Activated CD4-positive, alpha-beta memory T cell treated with anti-CD3 and anti-CD28 coated beads, Interleukin-2, amount 10 ng/mL, durations not matched to agents 7 days and 5 days (primary cell): Measurements from ENCODE around the gene TMEM30A. TPM values are rescaled to one million over a fixed set of nuclear protein-coding genes. Genes with fewer than 3 reads are reported as not detected.

ENCODE experiments used
- CTCF ChIA-PET: fragments of 350-600 bp; sonication (Branson Sonifier 250); formaldehyde crosslinking; loops from one replicate; lab custom pipeline; 2021; ENCODE audit warnings: antibody characterized with exemption, inconsistent platforms; lab: Charles Lee
- POLR2A ChIA-PET: fragments of 350-600 bp; sonication (Branson Sonifier 250); formaldehyde crosslinking; loops from one replicate; lab custom pipeline; 2021; ENCODE audit warnings: antibody characterized with exemption; lab: Charles Lee
- DNase-seq: peaks from one replicate; pipeline ENCODE4 v3.0.0-alpha.2; 2020
- H3K27ac Mint-ChIP-seq: one replicate; pipeline ENCODE4 v1.8.0; 2021; ENCODE audit warnings: mild to moderate bottlenecking, mixed read lengths
- H3K27me3 Mint-ChIP-seq: one replicate; pipeline ENCODE4 v1.8.0; 2021; ENCODE audit warnings: mixed read lengths
- H3K36me3 Mint-ChIP-seq: one replicate; pipeline ENCODE4 v1.8.0; 2021; ENCODE audit warnings: low read depth, mixed read lengths
- H3K4me1 Mint-ChIP-seq: one replicate; pipeline ENCODE4 v1.8.0; 2021; ENCODE audit warnings: mixed read lengths
- H3K4me3 Mint-ChIP-seq: one replicate; pipeline ENCODE4 v1.8.0; 2021; ENCODE audit warnings: mild to moderate bottlenecking, mixed read lengths
- H3K9me3 Mint-ChIP-seq: one replicate; pipeline ENCODE4 v1.8.0; 2021; ENCODE audit warnings: mixed read lengths
- total RNA-seq, 2 experiments: library from RNA; stranded (reverse); gene quantifications; one replicate each; pipeline ENCODE4 v1.2.3, GENCODE V29; 2021

TMEM30A gene
- total RNA-seq, 2 experiments from 2014 or later, result 60.1 to 60.4 TPM

GRCh38 chr6:75287424-75287823 lies 2.8 kb upstream of the TMEM30A start:
- Mint-ChIP-seq H3K9me3 (no peaks in the 10 kb centered on the region), H3K4me3 (no peak overlapping the region)
- POLR2A ChIA-PET, result no interaction called here

DNA sequence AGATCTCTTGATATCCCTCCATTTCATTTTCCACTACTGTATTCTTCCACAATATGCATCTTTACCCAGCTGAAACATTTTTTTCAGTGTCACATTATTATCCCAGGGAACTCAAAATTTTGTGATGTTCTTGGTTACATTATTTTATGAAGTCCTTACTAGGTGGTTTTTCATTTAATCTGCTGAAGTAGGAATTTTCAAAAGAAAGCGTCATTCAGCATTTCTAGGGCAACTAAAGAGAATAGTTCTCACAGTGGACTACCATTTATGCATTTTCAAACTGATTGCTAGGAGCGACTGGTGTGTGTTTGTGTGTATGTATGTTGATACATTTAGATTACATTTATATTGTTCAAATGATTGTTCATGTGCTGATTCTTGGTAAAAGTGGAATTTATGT lies 2.4 kb upstream of the TMEM30A start:
- peak overlapping the region; percentile 40 for H3K27ac Mint-ChIP-seq
- H3K4me1 Mint-ChIP-seq, result peaks cover 40% of the 10 kb centered on the region
- peaks cover 19% of the 10 kb centered on the region for H3K36me3 Mint-ChIP-seq
- POLR2A ChIA-PET, result no interaction called here
- no peak for DNase-seq
- no peaks in the 10 kb centered on the region for H3K9me3 Mint-ChIP-seq
- H3K4me3 Mint-ChIP-seq, result no peak overlapping the region
- CTCF ChIA-PET, result no interaction called here
- no peaks in the 10 kb centered on the region for H3K27me3 Mint-ChIP-seq

More at GRCh38 chr6:75287424-75287823, 2.8 kb upstream of the TMEM30A start:
- CTCF ChIA-PET, result no interaction called here
- Mint-ChIP-seq H3K36me3 (peaks cover 19% of the 10 kb centered on the region), H3K27me3 (no peaks in the 10 kb centered on the region), H3K4me1 (peaks cover 38% of the 10 kb centered on the region), H3K27ac (peak overlapping the region; percentile 33)
- no peak for DNase-seq

GRCh38 chr6:75285283-75285639 lies 669 bp upstream of the TMEM30A start:
- Mint-ChIP-seq H3K9me3 (no peaks in the 10 kb centered on the region), H3K36me3 (peaks cover 18% of the 10 kb centered on the region), H3K27me3 (no peaks in the 10 kb centered on the region), H3K4me1 (peaks cover 45% of the 10 kb centered on the region), H3K4me3 (no peak overlapping the region), H3K27ac (no peak overlapping the region)
- DNase-seq, result no peak
- ChIA-PET CTCF (interaction anchor here (1.1 to 2.1 kb wide), 4 partner anchors 9 to 318 kb away, joined by 3 to 10 read pairs (median 3); partner anchors contain the start of gene COX7A2), POLR2A (interaction anchor here (0.6 to 4.4 kb wide), 13 partner anchors 10 to 1896 kb away, joined by 3 to 72 read pairs (median 4); partner anchors contain the start of genes COX7A2 and SENP6)

- no peak overlapping the region for H3K27ac Mint-ChIP-seq
- peak; percentile 19 for DNase-seq
- ChIA-PET CTCF (interaction anchor here (1.0 to 2.1 kb wide), 6 partner anchors 13 to 319 kb away, joined by 3 to 10 read pairs (median 4); partner anchors contain the start of gene COX7A2), POLR2A (interaction anchor here (0.8 to 4.4 kb wide), 18 partner anchors 9 to 1764 kb away, joined by 3 to 72 read pairs (median 4); partner anchors contain the start of genes COX7A2, FILIP1 and SENP6)
- H3K27me3 Mint-ChIP-seq, result no peaks in the 10 kb centered on the region
- peaks cover 14% of the 10 kb centered on the region for H3K36me3 Mint-ChIP-seq
- H3K4me3 Mint-ChIP-seq, result no peak overlapping the region
- H3K9me3 Mint-ChIP-seq, result no peaks in the 10 kb centered on the region
- peaks cover 50% of the 10 kb centered on the region for H3K4me1 Mint-ChIP-seq
Observed at GRCh38 chr6:75283907-75284631, 523 bp downstream of the TMEM30A start.

DNA sequence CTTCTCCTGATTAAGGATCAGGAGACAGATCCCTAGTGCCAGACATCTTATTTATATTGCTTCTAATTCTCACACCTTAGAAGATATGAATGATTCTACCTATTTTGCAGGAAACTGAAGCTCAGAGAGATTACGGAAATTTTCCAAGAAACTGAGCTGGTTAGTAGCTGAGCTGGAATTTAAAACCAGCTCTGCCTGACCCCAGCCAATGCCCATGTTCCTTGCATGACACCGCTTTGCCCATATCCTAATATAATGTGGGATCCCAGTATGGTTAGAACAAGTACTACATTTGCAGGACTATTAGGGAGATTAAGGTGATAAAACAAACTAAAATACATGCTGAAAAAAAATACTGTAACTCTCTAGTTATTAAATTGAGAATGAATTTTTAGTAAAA lies 1.9 kb downstream of the TMEM30A start:
- Mint-ChIP-seq H3K36me3 (peaks cover 19% of the 10 kb centered on the region), H3K4me3 (peak overlapping the region; percentile 68), H3K27me3 (no peaks in the 10 kb centered on the region), H3K27ac (no peak overlapping the region), H3K9me3 (no peaks in the 10 kb centered on the region), H3K4me1 (peaks cover 52% of the 10 kb centered on the region)
- no peak for DNase-seq
- ChIA-PET POLR2A (interaction anchor here (0.8 to 4.4 kb wide), 4 partner anchors 11 to 548 kb away, joined by 3 to 72 read pairs (median 16); partner anchors contain the start of genes COX7A2 and SENP6), CTCF (interaction anchor here (1.7 kb wide), 1 partner anchor 12 kb away, joined by 4 read pairs; no protein-coding TSS in a partner anchor)

GRCh38 chr6:75281653-75282052 lies 2.9 kb downstream of the TMEM30A start:
- POLR2A ChIA-PET, result interaction anchor here (1.4 kb wide), 1 partner anchor 320 kb away, joined by 4 read pairs; the partner anchor contains the start of gene SENP6
- Mint-ChIP-seq H3K27ac (no peak overlapping the region), H3K4me3 (peak overlapping the region; percentile 45)

DNA sequence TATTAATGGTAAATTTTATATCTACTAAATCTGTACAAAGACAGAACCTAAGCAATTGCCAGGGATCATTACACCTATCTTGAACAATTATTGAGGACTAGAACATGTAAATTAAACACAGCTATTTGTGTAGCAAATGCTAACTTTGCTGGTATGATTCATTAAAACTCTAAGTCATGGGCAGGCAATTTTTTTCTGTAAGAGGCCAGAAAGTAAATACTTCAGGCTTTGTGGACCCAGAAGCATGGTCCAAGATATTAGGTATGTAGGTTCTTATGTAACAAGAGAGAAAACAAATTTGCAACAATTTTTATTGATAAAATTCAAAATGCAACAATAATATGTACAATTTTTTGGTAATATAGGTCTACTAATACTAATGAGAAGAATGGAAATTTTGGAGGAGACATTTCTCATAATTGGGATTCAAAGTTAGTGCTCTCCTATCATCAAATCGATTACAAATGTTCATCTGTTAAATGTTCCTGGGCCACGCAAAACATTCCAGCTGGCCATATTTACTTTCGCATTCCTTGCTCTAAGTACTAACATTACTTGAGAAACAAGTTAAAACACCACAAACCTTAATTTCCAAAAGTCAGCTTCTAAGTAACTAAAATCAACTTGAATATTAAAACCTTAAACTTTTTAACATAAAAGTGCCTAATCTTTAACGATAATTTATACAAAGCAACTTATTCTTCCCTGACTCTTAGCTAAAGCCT lies 4.3 kb downstream of the TMEM30A start:
- no peak for DNase-seq
- H3K4me1 Mint-ChIP-seq, result peaks cover 49% of the 10 kb centered on the region
- ChIA-PET CTCF (interaction anchor here (1.4 to 4.0 kb wide), 2 partner anchors 13 to 39 kb away, joined by 3 to 20 read pairs; no protein-coding TSS in a partner anchor), POLR2A (interaction anchor here (3.6 kb wide), 1 partner anchor 37 kb away, joined by 26 read pairs; the partner anchor contains the start of gene COX7A2)
- H3K27me3 Mint-ChIP-seq, result no peaks in the 10 kb centered on the region
- peaks cover 25% of the 10 kb centered on the region for H3K36me3 Mint-ChIP-seq
- peaks cover 1% of the 10 kb centered on the region for H3K9me3 Mint-ChIP-seq
- H3K27ac Mint-ChIP-seq, result no peak overlapping the region
- H3K4me3 Mint-ChIP-seq, result no peak overlapping the region

More at GRCh38 chr6:75281653-75282052, 2.9 kb downstream of the TMEM30A start:
- Mint-ChIP-seq H3K27me3 (no peaks in the 10 kb centered on the region), H3K4me1 (peaks cover 46% of the 10 kb centered on the region), H3K36me3 (peaks cover 12% of the 10 kb centered on the region), H3K9me3 (no peaks in the 10 kb centered on the region)
- DNase-seq, result no peak
- CTCF ChIA-PET, result no interaction called here

- Mint-ChIP-seq H3K27ac (no peak overlapping the region), H3K27me3 (no peaks in the 10 kb centered on the region), H3K4me1 (peaks cover 54% of the 10 kb centered on the region), H3K9me3 (peaks cover 5% of the 10 kb centered on the region), H3K4me3 (no peak overlapping the region), H3K36me3 (peaks cover 32% of the 10 kb centered on the region)
- CTCF ChIA-PET, result interaction anchor here (0.8 to 4.0 kb wide), 5 partner anchors 9 to 71 kb away, joined by 3 to 20 read pairs (median 4); partner anchors contain the start of gene COX7A2
- no peak for DNase-seq
- POLR2A ChIA-PET, result interaction anchor here (0.7 to 3.6 kb wide), 3 partner anchors 9 to 324 kb away, joined by 3 to 26 read pairs (median 7); partner anchors contain the start of gene COX7A2
Observed at GRCh38 chr6:75279418-75279817, 5.2 kb downstream of the TMEM30A start.

GRCh38 chr6:75278474-75279077 lies 6.0 kb downstream of the TMEM30A start:
- POLR2A ChIA-PET, result interaction anchor here (1.3 to 3.6 kb wide), 3 partner anchors 8 to 35 kb away, joined by 3 to 26 read pairs (median 7); partner anchors contain the start of gene COX7A2
- no peak for DNase-seq
- Mint-ChIP-seq H3K27me3 (no peaks in the 10 kb centered on the region), H3K4me1 (peaks cover 60% of the 10 kb centered on the region), H3K4me3 (no peak overlapping the region), H3K27ac (no peak overlapping the region), H3K36me3 (peaks cover 40% of the 10 kb centered on the region), H3K9me3 (peaks cover 5% of the 10 kb centered on the region)
- CTCF ChIA-PET, result interaction anchor here (0.8 to 4.0 kb wide), 5 partner anchors 8 to 70 kb away, joined by 3 to 20 read pairs (median 4); partner anchors contain the start of gene COX7A2

GRCh38 chr6:75275067-75275466 lies 9.5 kb downstream of the TMEM30A start:
- ChIA-PET CTCF (interaction anchor here (0.7 to 1.7 kb wide), 3 partner anchors 8 to 20 kb away, joined by 3 to 6 read pairs (median 4); no protein-coding TSS in a partner anchor), POLR2A (interaction anchor here (0.6 to 1.7 kb wide), 2 partner anchors 9 to 13 kb away, joined by 3 to 5 read pairs; no protein-coding TSS in a partner anchor)
- Mint-ChIP-seq H3K4me3 (no peak overlapping the region), H3K4me1 (peaks cover 53% of the 10 kb centered on the region), H3K9me3 (peaks cover 9% of the 10 kb centered on the region), H3K27me3 (no peaks in the 10 kb centered on the region), H3K27ac (no peak overlapping the region), H3K36me3 (peaks cover 68% of the 10 kb centered on the region)
- no peak for DNase-seq

GRCh38 chr6:75273009-75273408 lies 11.6 kb downstream of the TMEM30A start:
- peaks cover 61% of the 10 kb centered on the region for H3K36me3 Mint-ChIP-seq
- peaks cover 9% of the 10 kb centered on the region for H3K9me3 Mint-ChIP-seq
- no peak overlapping the region for H3K4me3 Mint-ChIP-seq
- H3K27ac Mint-ChIP-seq, result no peak overlapping the region
- no peak for DNase-seq
- peaks cover 45% of the 10 kb centered on the region for H3K4me1 Mint-ChIP-seq
- CTCF ChIA-PET, result interaction anchor here (1.1 to 1.5 kb wide), 2 partner anchors 24 to 69 kb away, joined by 3 read pairs; no protein-coding TSS in a partner anchor
- H3K27me3 Mint-ChIP-seq, result no peaks in the 10 kb centered on the region
- POLR2A ChIA-PET, result interaction anchor here (5.2 kb wide), 1 partner anchor 11 kb away, joined by 28 read pairs; the partner anchor contains the start of gene TMEM30A
